WTC11 (cell line): ENCODE results near the gene ARHGEF18.

Source experiments
- CTCF ChIP-seq: fragments of 200-600 bp; IDR thresholded peaks from 2 replicates; pipeline ENCODE4 v1.8.0; 2022; ENCODE audit warnings: antibody characterized with exemption
- MYBL2 ChIP-seq: sonication (generic); formaldehyde crosslinking; IDR thresholded peaks from 2 replicates; pipeline ENCODE4 v1.8.1; 2023; ENCODE audit warnings: mild to moderate bottlenecking, moderate library complexity, missing genetic modification reagents
- NFYB ChIP-seq: sonication (generic); formaldehyde crosslinking; conservative IDR thresholded peaks from 2 replicates; pipeline ENCODE4 v1.8.0; 2022; ENCODE audit warnings: low read depth, missing genetic modification reagents

DNA sequence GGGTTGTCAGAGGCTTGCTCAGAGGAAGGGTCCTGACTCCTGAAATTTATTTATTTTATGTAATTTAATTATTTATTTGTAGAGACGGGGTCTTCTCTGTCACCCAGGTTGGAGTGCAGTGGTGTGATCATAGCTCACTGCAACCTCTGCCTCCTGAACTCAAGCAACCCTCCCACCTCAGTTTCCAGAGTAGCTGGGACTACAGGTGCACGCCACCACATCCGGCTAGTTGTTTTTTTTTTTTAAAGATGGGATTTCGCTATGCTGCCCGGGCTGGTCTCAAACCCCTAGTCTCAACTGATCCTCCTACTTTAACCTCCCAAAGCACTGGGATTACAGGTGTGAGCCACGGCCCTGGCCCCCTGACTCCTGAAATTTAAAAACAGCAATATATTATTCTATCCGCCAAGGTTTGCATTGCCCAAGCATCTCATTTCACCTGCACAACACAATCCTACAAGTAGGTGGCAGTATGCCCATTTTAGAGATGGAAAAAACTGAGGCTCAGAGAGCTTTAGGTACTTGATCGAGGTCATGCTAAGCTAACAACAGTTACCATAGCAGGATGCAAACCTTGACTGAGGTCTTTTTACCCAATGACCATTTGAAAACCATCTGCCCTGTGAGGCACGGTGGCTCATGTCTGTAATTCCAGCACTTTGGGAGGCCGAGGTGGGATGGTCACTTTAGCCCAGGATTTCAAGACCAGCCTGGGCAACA is 18.1 kb downstream of the ARHGEF18 start:
- TF ChIP-seq CTCF, result peak; percentile 40; the same call in 1 of the 2 replicates
- TF ChIP-seq NFYB (CRISPR knock-in tag), result no peak
- no peak for TF ChIP-seq MYBL2 (CRISPR knock-in tag)
